ENCODE data around the gene YIPF4.
"Not testable (repeated sequence)": the region's sequence is repeated elsewhere in the genome, so short reads cannot be mapped to it uniquely, and the experiment has no call there.

YIPF4 gene

GRCh38 chr2:32360416-32360815 is 82.7 kb downstream of the YIPF4 start:
- TF ChIP-seq CTCF (IDR thresholded peaks at IDR 0.05; ENCODE audit: low read depth, low read length): no peak
- DNase-seq (ENCODE audit: extremely low read depth, low read depth): no peak

- not testable (repeated sequence) for DNase-seq (ENCODE audit: extremely low read depth, low read depth)
Measured at GRCh38 chr2:32362997-32363396, 85.3 kb downstream of the YIPF4 start.

- DNase-seq (ENCODE audit: extremely low read depth, low read depth): no peak
- TF ChIP-seq CTCF (IDR thresholded peaks at IDR 0.05; ENCODE audit: low read depth, low read length): no peak
Measured at GRCh38 chr2:32363597-32363996, 85.9 kb downstream of the YIPF4 start.

- DNase-seq (ENCODE audit: extremely low read depth, low read depth): not testable (repeated sequence)
Measured at GRCh38 chr2:32364290-32364689, 86.6 kb downstream of the YIPF4 start.

GRCh38 chr2:32365679-32366078 is 88.0 kb downstream of the YIPF4 start:
- not testable (repeated sequence) for DNase-seq (ENCODE audit: extremely low read depth, low read depth)
